Activated CD4-positive, alpha-beta T cell treated with anti-CD3 and anti-CD28 coated beads, Interleukin-2, amount 10 ng/mL, durations not matched to agents 7 days and 5 days (primary cell): Measurements from ENCODE around the gene TPD52L1. TPM values are rescaled to one million over a fixed set of nuclear protein-coding genes. Genes with fewer than 3 reads are reported as not detected.

Experiments used
- CTCF ChIA-PET: fragments of 350-600 bp; sonication (Branson Sonifier 250); formaldehyde crosslinking; loops from one replicate; lab custom pipeline; 2021; ENCODE audit warnings: antibody characterized with exemption; lab: Charles Lee
- POLR2A ChIA-PET: fragments of 350-600 bp; sonication (Branson Sonifier 250); formaldehyde crosslinking; loops from one replicate; lab custom pipeline; 2021; ENCODE audit warnings: antibody characterized with exemption; lab: Charles Lee
- DNase-seq: peaks from one replicate; pipeline ENCODE4 v3.0.0-alpha.2; 2020
- H3K27ac Mint-ChIP-seq: one replicate; pipeline ENCODE4 v1.8.0; 2021; ENCODE audit warnings: mild to moderate bottlenecking, moderate library complexity, mixed read lengths
- H3K27me3 Mint-ChIP-seq: one replicate; pipeline ENCODE4 v1.8.0; 2021; ENCODE audit warnings: mixed read lengths
- H3K36me3 Mint-ChIP-seq: one replicate; pipeline ENCODE4 v1.8.0; 2021; ENCODE audit warnings: low read depth, mixed read lengths
- H3K4me1 Mint-ChIP-seq: one replicate; pipeline ENCODE4 v1.8.0; 2021; ENCODE audit warnings: mixed read lengths
- H3K4me3 Mint-ChIP-seq: one replicate; pipeline ENCODE4 v1.8.0; 2021; ENCODE audit warnings: mild to moderate bottlenecking, moderate library complexity, mixed read lengths
- H3K9me3 Mint-ChIP-seq: one replicate; pipeline ENCODE4 v1.8.0; 2021; ENCODE audit warnings: mixed read lengths
- total RNA-seq, 2 experiments: library from RNA; stranded (reverse); gene quantifications; one replicate each; pipeline ENCODE4 v1.2.3, GENCODE V29; 2021

TPD52L1 gene
- total RNA-seq, 2 experiments from 2014 or later = not detected

DNA sequence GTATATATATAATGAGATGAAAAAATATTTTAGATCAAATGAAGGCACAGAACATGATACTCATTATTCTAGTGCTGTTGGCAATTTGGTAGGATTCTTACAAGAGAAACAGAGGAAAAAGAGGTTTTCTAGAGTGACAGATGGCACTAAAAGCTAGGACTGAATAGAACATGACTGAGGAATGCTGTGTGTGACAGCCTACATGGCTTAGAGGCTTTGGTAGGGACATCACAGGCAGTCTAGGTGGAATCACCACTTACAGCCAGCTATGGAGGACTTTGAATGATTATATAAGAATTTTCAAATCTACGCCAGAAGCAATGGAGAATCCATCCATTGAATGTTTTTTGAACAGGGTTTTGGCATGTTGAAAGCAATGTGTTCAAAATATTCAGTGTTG, 52.8 kb downstream of the TPD52L1 start:
- DNase-seq = no peak
- Mint-ChIP-seq H3K4me1 (no peaks in the 10 kb centered on the region), H3K4me3 (no peak overlapping the region), H3K9me3 (no peaks in the 10 kb centered on the region), H3K36me3 (no peaks in the 10 kb centered on the region), H3K27ac (no peak overlapping the region), H3K27me3 (peaks cover 14% of the 10 kb centered on the region)
- ChIA-PET POLR2A (no interaction called here), CTCF (interaction anchor here (0.6 to 0.7 kb wide), 2 partner anchors 141 to 626 kb away, joined by 3 to 4 read pairs; no protein-coding TSS in a partner anchor)

DNA sequence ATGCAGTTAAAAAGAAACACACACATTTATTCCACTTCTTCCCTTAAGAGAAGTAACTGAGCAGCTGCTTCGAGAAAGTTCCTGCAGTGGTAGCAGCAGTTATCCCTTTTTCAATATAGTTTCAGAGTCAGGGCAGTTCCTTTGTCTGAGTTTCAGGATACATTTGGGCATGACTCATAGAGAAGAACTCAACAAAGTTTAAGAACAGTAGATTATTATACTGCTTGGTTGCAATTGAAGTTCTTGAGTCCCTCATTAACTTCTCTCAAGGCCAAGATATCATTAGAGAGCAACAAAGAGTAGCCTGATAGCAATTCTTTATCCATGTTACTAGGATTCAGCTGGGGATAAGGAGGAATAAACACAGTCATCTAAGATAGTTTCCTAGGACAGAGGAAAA, 54.4 kb downstream of the TPD52L1 start:
- H3K27me3 Mint-ChIP-seq = peaks cover 12% of the 10 kb centered on the region
- POLR2A ChIA-PET = no interaction called here
- no peak overlapping the region for H3K27ac Mint-ChIP-seq
- H3K9me3 Mint-ChIP-seq = no peaks in the 10 kb centered on the region
- no peaks in the 10 kb centered on the region for H3K4me1 Mint-ChIP-seq
- DNase-seq = no peak
- no peak overlapping the region for H3K4me3 Mint-ChIP-seq
- H3K36me3 Mint-ChIP-seq = no peaks in the 10 kb centered on the region
- CTCF ChIA-PET = no interaction called here

DNA sequence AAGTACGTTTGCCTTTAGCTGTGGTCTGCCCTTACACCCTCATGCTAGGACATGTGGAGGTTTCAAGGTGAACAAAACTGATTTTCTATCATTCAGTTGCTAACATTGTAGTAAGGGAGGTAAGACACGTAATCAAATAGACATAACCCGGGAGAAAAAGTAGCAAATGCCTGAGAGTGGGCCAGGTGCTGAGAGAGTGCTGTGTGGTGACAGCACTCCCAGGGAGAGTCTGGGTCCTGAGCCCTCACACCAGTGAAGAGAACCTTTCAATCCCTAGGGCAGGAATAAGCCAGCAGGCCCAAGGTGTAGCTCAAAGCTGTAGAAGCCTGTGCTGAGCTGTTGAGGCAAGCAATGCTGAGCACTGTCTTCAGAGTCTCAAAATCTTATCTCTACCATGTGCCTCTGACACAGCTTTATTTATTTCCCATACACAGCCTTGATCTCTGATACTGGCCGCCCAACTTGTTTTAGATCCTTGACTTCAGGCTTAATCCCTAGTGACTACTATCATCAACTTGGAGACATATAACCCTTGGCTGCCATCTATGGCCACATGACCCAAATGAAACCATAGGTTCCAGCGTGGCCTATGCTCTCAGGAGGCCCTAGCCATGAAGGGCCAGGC, 55.2 kb downstream of the TPD52L1 start:
- Mint-ChIP-seq H3K27me3 (peaks cover 8% of the 10 kb centered on the region), H3K27ac (no peak overlapping the region), H3K4me1 (no peaks in the 10 kb centered on the region), H3K36me3 (no peaks in the 10 kb centered on the region), H3K9me3 (no peaks in the 10 kb centered on the region), H3K4me3 (no peak overlapping the region)
- no peak for DNase-seq
- CTCF ChIA-PET = no interaction called here
- POLR2A ChIA-PET = no interaction called here

DNA sequence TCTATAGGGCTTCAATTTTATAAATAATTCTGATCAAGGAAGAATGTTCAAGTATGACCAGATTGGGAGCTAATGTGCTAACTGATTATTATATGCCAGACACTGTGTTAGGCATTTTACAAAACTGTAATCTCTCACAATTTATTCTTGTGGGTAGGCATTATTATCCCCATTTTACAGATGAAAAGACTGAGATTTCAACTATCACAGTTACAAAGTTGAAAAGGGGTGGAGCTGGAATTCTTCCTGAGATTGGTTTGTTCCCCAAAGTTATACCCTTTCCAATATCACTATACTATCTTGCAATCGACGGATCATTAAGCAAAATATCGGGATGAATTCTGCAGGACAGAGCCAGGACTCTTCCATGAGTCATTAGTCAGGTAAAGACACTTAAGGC, 57.1 kb downstream of the TPD52L1 start:
- Mint-ChIP-seq H3K4me1 (no peaks in the 10 kb centered on the region), H3K4me3 (no peak overlapping the region), H3K9me3 (no peaks in the 10 kb centered on the region), H3K27me3 (peaks cover 13% of the 10 kb centered on the region), H3K36me3 (no peaks in the 10 kb centered on the region), H3K27ac (no peak overlapping the region)
- ChIA-PET POLR2A (no interaction called here), CTCF (no interaction called here)
- DNase-seq = no peak

DNA sequence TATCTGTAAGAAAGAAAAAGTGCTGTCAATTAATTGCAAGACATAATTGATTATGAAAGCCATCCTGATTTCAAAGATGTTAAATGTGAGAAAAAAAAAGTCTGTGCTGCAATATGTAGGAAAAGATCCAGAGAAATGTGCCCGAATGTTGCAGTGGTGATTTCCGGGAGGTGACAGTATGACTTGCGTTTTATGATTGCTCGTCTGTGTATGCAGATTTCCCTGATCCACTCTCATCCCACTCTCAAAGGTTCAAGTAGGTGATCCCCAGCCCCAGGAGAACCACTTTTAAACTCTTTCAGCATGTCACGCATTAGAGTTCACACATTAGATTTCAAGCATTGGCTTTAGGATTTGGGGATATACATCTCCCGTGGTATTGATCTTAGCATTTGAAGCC, 57.8 kb downstream of the TPD52L1 start:
- Mint-ChIP-seq H3K4me3 (no peak overlapping the region), H3K9me3 (no peaks in the 10 kb centered on the region), H3K4me1 (no peaks in the 10 kb centered on the region), H3K36me3 (no peaks in the 10 kb centered on the region), H3K27me3 (peaks cover 12% of the 10 kb centered on the region), H3K27ac (no peak overlapping the region)
- DNase-seq = no peak
- POLR2A ChIA-PET = no interaction called here
- CTCF ChIA-PET = no interaction called here

DNA sequence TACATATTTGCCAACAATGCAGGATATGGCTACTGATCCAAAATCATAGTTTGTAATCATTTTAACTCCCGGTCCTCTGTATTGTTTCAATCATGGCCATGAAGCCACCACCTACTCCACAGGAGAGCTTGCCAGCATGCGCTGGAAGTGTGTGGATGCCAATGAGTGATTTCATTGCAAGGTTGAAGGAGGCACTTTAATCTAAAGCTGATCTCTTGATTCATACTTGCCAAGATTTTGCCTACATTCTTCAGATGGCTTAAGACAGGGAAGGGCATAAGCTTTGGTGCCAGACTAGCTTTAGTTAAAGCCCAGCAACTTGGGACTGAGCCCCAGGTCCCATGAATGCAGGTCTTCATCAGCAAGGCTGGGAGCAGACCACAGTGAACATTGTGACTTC, 58.8 kb downstream of the TPD52L1 start:
- CTCF ChIA-PET = no interaction called here
- H3K4me1 Mint-ChIP-seq = no peaks in the 10 kb centered on the region

DNA sequence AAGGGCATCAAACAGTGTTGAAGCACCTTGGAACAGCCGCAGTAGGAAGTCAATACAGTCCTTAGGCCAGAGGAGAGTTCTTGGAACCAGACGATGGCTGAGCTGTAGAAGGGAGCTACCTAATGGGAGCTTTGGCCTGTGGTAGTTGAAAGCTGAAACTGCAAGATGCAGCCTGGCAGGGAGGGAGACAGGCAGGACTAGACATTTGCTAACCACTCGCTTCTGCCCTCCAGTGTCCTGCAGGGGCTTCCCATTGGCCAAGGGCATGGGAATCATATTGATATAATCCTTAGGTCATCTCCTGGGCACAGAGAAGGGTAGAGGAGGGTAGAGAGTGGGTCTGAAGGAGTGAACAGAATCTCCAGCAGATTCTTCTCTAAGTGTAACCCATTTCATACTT, 60.4 kb downstream of the TPD52L1 start:
- Mint-ChIP-seq H3K27me3 (peaks cover 5% of the 10 kb centered on the region), H3K36me3 (no peaks in the 10 kb centered on the region), H3K9me3 (no peaks in the 10 kb centered on the region), H3K4me1 (no peaks in the 10 kb centered on the region), H3K27ac (no peak overlapping the region), H3K4me3 (no peak overlapping the region)
- ChIA-PET POLR2A (no interaction called here), CTCF (no interaction called here)
- DNase-seq = no peak

More for the DNA sequence above, 58.8 kb downstream of the TPD52L1 start:
- no peak overlapping the region for H3K27ac Mint-ChIP-seq
- H3K9me3 Mint-ChIP-seq = no peaks in the 10 kb centered on the region
- POLR2A ChIA-PET = no interaction called here
- no peaks in the 10 kb centered on the region for H3K36me3 Mint-ChIP-seq
- no peak overlapping the region for H3K4me3 Mint-ChIP-seq
- no peak for DNase-seq
- H3K27me3 Mint-ChIP-seq = peaks cover 5% of the 10 kb centered on the region

DNA sequence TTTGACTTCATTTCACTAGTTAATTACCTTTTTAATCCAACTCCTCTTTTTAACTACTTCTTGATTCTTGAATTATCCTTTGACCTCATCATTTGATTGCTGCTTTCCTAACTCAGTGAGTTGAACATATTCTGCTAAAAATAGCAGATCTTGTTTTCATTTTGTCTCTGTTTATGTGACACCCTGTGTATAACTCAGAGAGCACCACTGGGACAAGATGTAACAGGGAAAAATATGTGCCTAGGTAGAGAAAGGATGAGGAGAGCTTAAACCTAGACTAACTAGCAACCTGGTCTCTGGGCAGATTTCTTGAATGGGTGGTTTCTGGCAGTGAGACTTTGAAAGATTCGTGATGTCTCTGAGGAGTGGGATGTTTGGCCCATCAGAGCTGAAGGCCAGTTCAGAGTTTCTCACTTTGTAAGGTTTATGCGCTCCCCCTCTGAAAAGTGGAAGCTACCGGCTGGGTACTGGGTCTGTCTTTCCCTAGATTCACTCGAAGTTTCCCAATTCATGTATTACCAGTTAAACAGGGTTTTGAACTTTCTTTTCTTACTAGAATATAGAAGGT, 61.8 kb downstream of the TPD52L1 start:
- CTCF ChIA-PET = interaction anchor here (0.9 kb wide), 1 partner anchor 60 kb away, joined by 4 read pairs; no protein-coding TSS in a partner anchor
- Mint-ChIP-seq H3K36me3 (no peaks in the 10 kb centered on the region), H3K27me3 (peaks cover 7% of the 10 kb centered on the region), H3K4me3 (no peak overlapping the region), H3K9me3 (no peaks in the 10 kb centered on the region), H3K27ac (no peak overlapping the region), H3K4me1 (no peaks in the 10 kb centered on the region)
- DNase-seq = no peak
- POLR2A ChIA-PET = no interaction called here

DNA sequence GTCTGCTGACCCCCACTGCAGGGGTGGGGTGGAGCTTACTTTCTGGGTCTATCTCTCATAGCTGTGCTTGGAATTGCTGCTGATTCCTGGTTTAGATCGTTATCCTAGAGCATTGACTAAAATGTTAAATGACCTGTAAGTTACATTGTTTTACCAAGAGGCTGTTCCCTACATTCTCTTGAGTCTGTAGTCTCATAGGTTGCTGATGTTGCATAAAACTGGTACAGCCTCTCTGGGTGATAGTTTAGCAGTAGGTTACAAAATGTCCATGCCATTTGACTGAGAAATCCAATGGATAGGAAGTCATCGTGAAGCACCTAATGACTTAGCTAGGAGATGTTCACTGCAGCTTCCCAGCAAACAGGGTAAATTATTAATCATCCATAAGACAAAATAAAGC, 62.4 kb downstream of the TPD52L1 start:
- H3K4me1 Mint-ChIP-seq = no peaks in the 10 kb centered on the region
- H3K9me3 Mint-ChIP-seq = no peaks in the 10 kb centered on the region
- no peak for DNase-seq
- no peak overlapping the region for H3K4me3 Mint-ChIP-seq
- ChIA-PET CTCF (interaction anchor here (0.9 kb wide), 1 partner anchor 61 kb away, joined by 4 read pairs; no protein-coding TSS in a partner anchor), POLR2A (no interaction called here)
- peaks cover 10% of the 10 kb centered on the region for H3K27me3 Mint-ChIP-seq
- no peak overlapping the region for H3K27ac Mint-ChIP-seq
- no peaks in the 10 kb centered on the region for H3K36me3 Mint-ChIP-seq

DNA sequence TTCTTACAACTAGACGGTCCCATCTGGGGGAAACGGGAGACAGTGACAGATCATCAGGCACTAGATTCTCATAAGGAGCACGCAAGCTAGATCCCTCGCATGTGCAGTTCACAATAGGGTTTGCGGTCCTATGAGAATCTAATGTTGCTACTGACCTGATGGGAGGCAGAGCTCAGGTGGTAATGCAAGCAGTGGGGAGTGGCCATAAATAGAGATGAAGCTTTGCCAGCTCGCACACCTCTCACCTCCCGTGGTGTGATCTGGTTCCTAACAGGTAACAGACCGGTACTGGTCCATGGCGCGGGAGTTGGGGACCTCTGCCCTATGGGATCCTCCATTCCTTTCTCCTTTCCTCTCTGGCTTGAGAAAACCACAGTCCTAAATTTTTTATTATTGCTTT, 63.8 kb downstream of the TPD52L1 start:
- POLR2A ChIA-PET = no interaction called here
- Mint-ChIP-seq H3K4me3 (no peak overlapping the region), H3K9me3 (no peaks in the 10 kb centered on the region), H3K4me1 (no peaks in the 10 kb centered on the region), H3K27me3 (peaks cover 10% of the 10 kb centered on the region), H3K27ac (no peak overlapping the region), H3K36me3 (no peaks in the 10 kb centered on the region)
- DNase-seq = no peak
- CTCF ChIA-PET = no interaction called here

DNA sequence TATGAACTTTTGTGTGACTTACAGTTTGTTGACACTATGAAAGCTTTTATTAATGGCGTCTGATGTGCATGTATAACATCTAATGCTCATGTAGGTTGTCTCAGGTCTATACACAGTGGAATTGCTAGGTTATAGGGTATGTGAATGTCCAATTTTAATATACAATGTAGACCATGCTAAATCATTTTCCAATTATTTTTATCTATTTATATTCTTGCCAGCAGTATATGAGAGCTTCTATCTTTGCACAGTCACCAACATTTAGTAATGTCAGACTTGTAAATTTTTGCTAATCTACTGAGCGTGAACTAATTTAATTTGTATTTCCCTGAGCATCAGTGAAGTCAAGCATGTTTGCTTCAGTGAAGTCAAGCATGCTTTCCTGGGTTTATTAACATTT, 64.4 kb downstream of the TPD52L1 start:
- H3K9me3 Mint-ChIP-seq = no peaks in the 10 kb centered on the region
- ChIA-PET POLR2A (no interaction called here), CTCF (no interaction called here)
- H3K27me3 Mint-ChIP-seq = peaks cover 10% of the 10 kb centered on the region
- no peaks in the 10 kb centered on the region for H3K4me1 Mint-ChIP-seq
- H3K36me3 Mint-ChIP-seq = no peaks in the 10 kb centered on the region
- H3K4me3 Mint-ChIP-seq = no peak overlapping the region
- no peak for DNase-seq
- no peak overlapping the region for H3K27ac Mint-ChIP-seq

DNA sequence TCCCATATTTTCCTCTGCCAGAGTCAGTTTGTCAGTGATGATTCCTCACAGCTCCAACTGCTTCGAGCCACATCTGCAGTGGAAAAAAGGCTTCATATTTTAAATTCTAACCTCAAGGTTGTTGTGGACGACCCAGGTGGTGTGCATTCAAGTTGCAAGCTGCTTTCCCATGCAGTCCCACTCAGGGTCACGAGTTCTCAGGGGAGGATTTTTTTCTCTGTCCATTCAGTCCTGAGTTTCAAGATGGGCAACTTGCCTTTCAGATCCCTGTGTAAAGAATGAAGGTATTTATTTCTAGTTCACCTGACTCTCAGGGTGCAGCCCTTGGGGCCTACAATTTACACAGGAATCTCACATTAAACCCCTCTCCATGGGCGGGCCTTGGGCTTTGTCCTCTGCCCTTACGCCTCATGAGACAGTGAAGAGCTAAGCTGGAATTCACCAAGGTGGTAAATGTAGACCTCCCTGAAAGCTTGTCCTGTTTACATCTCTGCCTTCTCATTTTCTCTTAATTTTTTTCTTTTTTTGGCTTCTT, 65.9 kb downstream of the TPD52L1 start:
- H3K9me3 Mint-ChIP-seq = no peaks in the 10 kb centered on the region

DNA sequence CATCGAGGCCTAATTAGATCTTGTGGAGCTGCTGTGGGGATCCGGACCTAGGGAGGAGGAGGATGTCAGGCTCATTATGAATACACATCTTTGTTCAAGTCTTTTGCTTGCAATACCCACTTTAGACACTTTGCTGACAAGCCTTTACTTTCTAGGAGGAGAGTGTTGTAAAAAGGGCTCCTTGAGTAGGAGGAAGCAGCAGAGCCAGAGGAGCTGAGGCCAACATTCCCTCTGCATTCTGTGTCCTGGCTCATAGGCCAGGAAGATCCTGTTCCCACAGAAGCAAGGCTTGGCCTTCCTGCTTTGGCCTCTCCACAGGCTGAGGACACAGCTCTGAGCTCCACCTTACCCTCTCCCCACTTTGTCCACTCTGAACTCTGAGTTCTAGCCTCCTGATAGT, 67.1 kb downstream of the TPD52L1 start:
- no peak for DNase-seq
- H3K27me3 Mint-ChIP-seq = peaks cover 5% of the 10 kb centered on the region
- H3K36me3 Mint-ChIP-seq = no peaks in the 10 kb centered on the region
- H3K9me3 Mint-ChIP-seq = no peaks in the 10 kb centered on the region
- ChIA-PET CTCF (no interaction called here), POLR2A (no interaction called here)
- no peak overlapping the region for H3K4me3 Mint-ChIP-seq
- H3K4me1 Mint-ChIP-seq = no peaks in the 10 kb centered on the region
- no peak overlapping the region for H3K27ac Mint-ChIP-seq

More for the DNA sequence above, 65.9 kb downstream of the TPD52L1 start:
- Mint-ChIP-seq H3K27ac (no peak overlapping the region), H3K4me3 (no peak overlapping the region), H3K27me3 (peaks cover 10% of the 10 kb centered on the region), H3K4me1 (no peaks in the 10 kb centered on the region), H3K36me3 (no peaks in the 10 kb centered on the region)
- ChIA-PET CTCF (no interaction called here), POLR2A (no interaction called here)
- no peak for DNase-seq
